HG03442 (cell line): ENCODE measurements around the gene CPPED1.

Experiments used
- ATAC-seq: cut with Tn5 transposase; IDR thresholded peaks from one replicate; pipeline ENCODE4 v1.9.1; 2021; ENCODE audit warnings: mild to moderate bottlenecking, moderate library complexity; ENCODE audit not compliant: unreplicated experiment

Gene CPPED1

GRCh38 chr16:12653820-12654392 lies 149.8 kb downstream of the CPPED1 start:
- ATAC-seq: no peak

GRCh38 chr16:12652924-12653323 lies 150.8 kb downstream of the CPPED1 start:
- no peak for ATAC-seq

- no peak for ATAC-seq
Observed at GRCh38 chr16:12651765-12652512, 151.7 kb downstream of the CPPED1 start.

- no peak for ATAC-seq
Observed at GRCh38 chr16:12649356-12649755, 154.3 kb downstream of the CPPED1 start.

DNA sequence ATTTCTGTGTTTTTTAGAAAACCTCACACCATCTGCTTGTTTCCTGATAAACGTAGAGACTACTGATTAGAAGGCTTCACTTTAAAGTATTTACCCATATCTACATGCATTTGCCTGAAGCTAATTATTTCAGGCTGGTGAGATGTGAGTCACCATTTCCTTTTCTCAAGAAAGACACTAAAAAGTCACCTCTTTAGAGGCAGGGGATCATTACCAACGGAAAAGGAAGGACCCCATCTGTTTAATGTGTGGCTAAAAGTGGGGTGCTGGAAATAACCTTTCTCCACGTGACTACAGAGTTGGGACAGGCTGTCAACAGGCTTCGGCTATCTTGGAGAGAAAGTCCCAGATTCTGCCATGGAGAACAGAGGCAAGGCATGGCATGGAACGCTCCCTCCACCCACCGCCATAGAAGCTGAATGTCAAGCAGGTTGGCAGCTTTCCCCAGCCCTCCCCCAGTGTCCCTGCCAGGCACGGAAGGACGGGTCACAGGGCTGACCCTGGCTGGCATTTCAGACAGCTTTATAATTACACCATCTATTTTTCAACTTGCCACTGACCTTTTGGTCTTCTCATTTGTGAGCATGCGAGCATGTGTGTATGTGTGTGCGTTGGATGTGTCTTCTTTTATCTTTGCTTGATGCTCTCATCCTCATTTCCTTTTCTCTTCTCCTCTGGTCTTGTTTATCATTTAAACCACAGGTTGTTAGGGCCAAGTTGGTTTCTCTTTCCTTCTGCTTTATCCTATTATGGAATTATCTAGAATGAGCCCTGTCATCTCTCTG lies 157.0 kb downstream of the CPPED1 start:
- ATAC-seq: peak; percentile 43

GRCh38 chr16:12646098-12646489 lies 157.6 kb downstream of the CPPED1 start:
- peak; percentile 6 for ATAC-seq

GRCh38 chr16:12643034-12643455 lies 160.6 kb downstream of the CPPED1 start:
- no peak for ATAC-seq

GRCh38 chr16:12639044-12639443 lies 164.6 kb downstream of the CPPED1 start:
- no peak for ATAC-seq

- ATAC-seq: no peak
Observed at GRCh38 chr16:12637002-12637401, 166.7 kb downstream of the CPPED1 start.

GRCh38 chr16:12629271-12629670 lies 174.4 kb downstream of the CPPED1 start:
- ATAC-seq: no peak

DNA sequence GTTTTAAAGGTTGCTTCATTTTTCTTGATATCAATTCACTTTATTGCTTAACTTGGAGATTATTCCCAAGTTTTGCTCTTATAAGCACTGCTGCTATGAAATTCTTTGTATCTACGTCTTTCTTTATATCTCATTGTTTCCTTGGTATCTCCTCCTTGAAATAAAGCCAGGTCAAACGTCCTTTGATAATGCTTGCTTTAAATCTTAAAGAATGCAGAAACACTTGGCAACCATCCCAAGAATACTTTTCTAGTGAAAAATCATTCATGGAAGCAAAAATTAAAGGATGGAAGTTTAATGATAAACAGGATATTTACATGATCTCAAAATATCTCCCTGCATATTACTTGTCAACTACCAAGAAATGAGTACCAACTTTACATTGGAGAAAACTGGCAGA lies 175.2 kb downstream of the CPPED1 start:
- no peak for ATAC-seq

DNA sequence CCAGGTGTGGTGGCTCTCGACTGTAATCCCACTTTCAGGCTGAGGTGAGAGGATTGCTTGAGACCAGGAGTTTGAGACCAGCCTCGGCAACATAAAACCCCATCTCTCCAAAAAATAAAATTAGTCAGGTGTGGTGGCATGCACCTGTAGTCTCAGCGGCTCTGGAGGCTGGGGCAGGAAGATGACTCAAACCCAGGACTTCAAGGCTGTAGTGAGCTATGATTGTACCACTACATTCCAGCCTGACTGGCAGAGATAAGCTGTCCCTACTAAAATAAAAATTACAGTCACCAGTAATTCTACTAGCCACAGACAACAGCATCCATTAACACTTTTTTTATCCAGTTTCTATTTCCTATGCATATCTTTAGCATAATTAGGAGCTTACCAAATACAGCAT lies 176.3 kb downstream of the CPPED1 start:
- ATAC-seq: no peak

DNA sequence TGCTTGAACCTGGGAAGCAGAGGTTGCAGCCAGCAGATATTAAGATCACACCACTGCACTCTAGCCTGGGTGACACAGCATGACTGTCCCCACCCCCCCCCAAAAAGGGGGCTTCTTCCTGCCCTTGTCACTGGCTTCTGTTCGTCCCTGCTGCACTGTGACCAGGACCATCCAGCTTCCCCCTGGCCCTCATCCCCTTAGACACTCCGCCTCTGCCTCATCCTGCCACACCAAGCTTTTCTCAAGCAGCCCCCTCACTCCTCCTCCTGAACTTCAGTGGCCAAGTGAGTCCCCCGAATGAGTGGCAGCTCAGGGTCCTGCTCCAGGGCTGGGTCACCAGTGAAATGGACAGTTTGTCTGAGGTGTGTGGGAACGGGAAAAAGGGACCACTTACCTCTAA lies 177.3 kb downstream of the CPPED1 start:
- no peak for ATAC-seq

- ATAC-seq: no peak
Observed at GRCh38 chr16:12625716-12626115, 178.0 kb downstream of the CPPED1 start.

DNA sequence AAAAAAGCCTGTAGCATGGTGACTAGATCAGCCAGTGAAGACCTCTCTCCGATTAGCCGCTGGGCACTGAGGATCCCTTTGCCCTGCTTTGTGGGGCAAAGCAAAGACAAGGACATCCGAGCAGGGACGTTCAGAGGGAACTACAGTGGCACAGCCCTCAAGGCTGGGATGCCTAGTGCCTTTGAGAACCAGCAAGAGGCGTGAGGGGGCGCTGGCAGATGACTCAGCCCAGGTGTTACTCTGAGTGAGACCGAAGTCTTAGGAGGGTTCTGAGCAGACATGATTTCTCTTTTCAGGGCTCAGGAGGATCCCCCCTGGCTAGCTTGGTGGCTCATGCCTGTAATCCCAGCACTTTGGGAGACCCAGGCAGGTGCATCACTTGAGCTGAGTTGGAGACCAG lies 178.6 kb downstream of the CPPED1 start:
- ATAC-seq: no peak

- no peak for ATAC-seq
Observed at GRCh38 chr16:12620150-12620549, 183.5 kb downstream of the CPPED1 start.

DNA sequence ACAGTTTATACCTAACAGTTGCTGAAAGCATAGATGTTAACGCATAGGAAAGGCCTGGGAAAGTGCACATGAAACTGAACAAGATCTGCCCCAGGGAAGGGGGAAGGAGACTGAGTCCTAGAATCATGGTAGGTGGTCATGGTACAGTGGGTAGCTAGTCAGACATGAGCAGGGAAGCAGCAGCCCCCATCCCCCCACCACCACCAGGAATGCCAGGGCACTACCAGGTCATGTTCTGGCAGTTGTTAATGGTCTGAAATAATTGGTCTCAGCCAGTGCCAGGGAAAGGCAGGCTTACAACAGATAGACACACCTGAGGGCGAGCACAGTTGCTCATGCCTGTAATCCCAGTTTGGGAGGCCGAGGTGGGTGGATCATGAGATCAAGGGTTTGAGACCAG lies 185.2 kb downstream of the CPPED1 start:
- no peak for ATAC-seq

DNA sequence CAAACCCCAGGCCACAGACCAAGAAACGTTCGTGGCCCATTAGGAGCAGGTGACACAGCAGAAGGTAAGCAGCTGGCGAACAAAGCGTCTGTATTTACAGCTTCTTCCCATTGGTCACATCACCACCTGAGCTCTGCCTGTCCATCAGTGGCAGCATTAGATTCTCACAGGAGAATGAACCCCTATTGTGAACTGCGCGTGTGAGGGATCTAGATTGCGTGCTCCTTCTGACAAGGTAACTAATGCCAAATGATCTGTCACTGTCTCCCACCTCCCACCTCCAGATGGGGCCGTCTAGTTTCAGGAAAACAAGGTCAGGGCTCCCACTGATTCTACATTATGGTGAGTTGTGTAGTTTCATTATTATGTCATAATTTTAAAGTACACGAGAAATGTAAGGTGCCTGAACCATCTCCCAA lies 186.3 kb downstream of the CPPED1 start:
- no peak for ATAC-seq

DNA sequence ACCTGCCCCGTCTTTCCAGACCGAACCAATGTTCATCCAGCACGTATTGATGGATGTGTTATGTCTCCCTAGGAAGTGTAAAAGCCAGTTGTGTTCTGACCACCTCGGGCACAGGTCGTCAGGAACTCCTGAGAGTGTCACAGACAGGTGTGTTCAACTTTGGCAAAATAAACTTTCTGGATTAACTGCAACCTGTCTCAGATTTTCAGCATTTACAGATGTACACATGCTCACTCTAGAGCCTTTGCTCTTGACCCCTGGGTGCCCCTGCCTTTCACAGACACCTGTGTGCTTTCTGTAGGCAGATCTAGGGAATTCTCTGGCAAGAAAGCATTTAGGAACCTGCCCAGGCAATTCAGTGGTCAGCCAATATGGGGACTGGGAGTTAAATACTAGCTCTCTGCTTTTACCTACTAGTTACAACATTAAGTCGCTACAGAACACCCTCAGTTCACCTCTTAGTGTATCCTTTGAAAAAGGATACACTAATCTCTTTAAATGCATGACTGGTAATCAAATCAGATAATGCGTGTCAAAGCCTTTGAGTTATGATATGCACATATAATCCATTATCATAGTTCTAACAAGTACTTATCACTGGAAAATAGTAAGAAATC lies 188.9 kb downstream of the CPPED1 start:
- no peak for ATAC-seq

GRCh38 chr16:12613992-12614661 lies 189.6 kb downstream of the CPPED1 start:
- no peak for ATAC-seq
